HG02885 (cell line): ENCODE results near the gene COX6B2.
"Not testable (repeated sequence)": the region's sequence is repeated elsewhere in the genome, so short reads cannot be mapped to it uniquely, and the experiment has no call there.

Source experiments
- ATAC-seq: cut with Tn5 transposase; IDR thresholded peaks from one replicate; pipeline ENCODE4 v1.9.1; 2021; ENCODE audit warnings: mild to moderate bottlenecking; ENCODE audit not compliant: unreplicated experiment, poor library complexity

Gene COX6B2

GRCh38 chr19:55354698-55355212, at the start of gene COX6B2:
Gene COX6B2, minus strand, starts transcription at chr19:55354719. Its CDS starts 198 bp downstream, at chr19:55354521.
- no peak for ATAC-seq

- no peak for ATAC-seq
Measured at GRCh38 chr19:55402509-55402908, 48.0 kb upstream of the COX6B2 start.

GRCh38 chr19:55401390-55401789, 46.9 kb upstream of the COX6B2 start:
- not testable (repeated sequence) for ATAC-seq

GRCh38 chr19:55400281-55401087, 46.0 kb upstream of the COX6B2 start:
- ATAC-seq: no peak

GRCh38 chr19:55398200-55398925, 43.8 kb upstream of the COX6B2 start:
- ATAC-seq: no peak

- ATAC-seq: no peak
Measured at GRCh38 chr19:55392820-55393761, 38.6 kb upstream of the COX6B2 start.

GRCh38 chr19:55391702-55392615, 37.4 kb upstream of the COX6B2 start:
- ATAC-seq: no peak

- no peak for ATAC-seq
Measured at GRCh38 chr19:55391191-55391670, 36.7 kb upstream of the COX6B2 start.

- no peak for ATAC-seq
Measured at GRCh38 chr19:55390461-55390880, 36.0 kb upstream of the COX6B2 start.

GRCh38 chr19:55389386-55390317, 35.1 kb upstream of the COX6B2 start:
- ATAC-seq: no peak

GRCh38 chr19:55387736-55388497, 33.4 kb upstream of the COX6B2 start:
- ATAC-seq: no peak

- ATAC-seq: no peak
Measured at GRCh38 chr19:55386493-55386971, 32.0 kb upstream of the COX6B2 start.

GRCh38 chr19:55385724-55386492, 31.4 kb upstream of the COX6B2 start, which contains the start of gene RPL28:
Gene RPL28, plus strand, starts transcription at chr19:55385932. Its CDS starts 426 bp downstream, at chr19:55386358.
- ATAC-seq: peak; percentile 75

- ATAC-seq: peak; percentile 53
Measured at GRCh38 chr19:55384920-55385723, 30.6 kb upstream of the COX6B2 start.

GRCh38 chr19:55384131-55384919, 29.8 kb upstream of the COX6B2 start, which contains the start of gene TMEM238:
Gene TMEM238, minus strand, starts transcription at chr19:55384292. Its CDS starts 33 bp downstream, at chr19:55384259.
- no peak for ATAC-seq
